Transverse colon (tissue), 3 donors: ENCODE results near the gene USP28.

Source experiments
- POLR2A ChIP-seq: fragments of 450-650 bp; IDR thresholded peaks from one replicate; pipeline ENCODE4 v1.6.1; 2016; ENCODE audit warnings: antibody characterized with exemption, mild to moderate bottlenecking, moderate library complexity
- TF ChIP-seq, protein P1 (sequence below), 5 experiments: fragments of 200-600 bp in 3 of 5; fragments of 450-650 bp in 2 of 5; sonication (generic) in 3 of 5; IDR thresholded peaks; 1 replicate in 2 of 5; 2 replicates in 3 of 5; pipeline ENCODE4 v1.5.1; 2016 to 2017; ENCODE audit warnings: antibody characterized with exemption in 5 of 5, inconsistent platforms in 3 of 5, mild to moderate bottlenecking in 2 of 5, moderate library complexity in 1 of 5

DNA sequence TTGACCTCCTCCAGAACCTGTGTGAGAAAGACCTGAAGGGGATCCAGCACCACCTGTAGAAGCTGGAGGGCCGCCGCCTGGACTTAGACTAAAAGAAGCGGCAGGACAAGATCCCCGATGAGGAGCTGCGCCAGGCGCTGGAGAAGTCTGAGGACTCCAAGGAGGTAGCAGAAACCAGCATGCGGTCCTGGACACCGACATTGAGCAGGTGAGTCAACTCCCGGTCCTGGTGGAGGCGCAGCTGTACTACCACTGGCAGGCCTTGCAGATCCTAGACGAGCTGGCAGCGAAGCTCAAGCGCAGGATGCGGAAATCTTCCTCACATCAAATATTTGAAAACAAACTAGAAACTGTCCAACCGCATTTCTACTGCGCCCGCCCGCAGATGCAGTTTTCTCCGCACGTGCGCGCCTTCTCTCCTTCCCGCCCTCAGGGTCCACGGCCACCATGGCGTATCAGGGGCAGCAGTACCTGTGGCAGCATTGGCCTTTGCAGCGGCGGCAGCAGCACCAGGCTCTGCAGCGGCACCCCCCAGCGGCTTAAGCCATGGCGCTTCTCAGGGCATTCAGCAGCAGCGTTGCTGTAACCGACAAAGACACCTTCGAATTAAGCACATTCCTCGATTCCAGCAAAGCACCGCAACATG is 85.6 kb downstream of the USP28 start:
- TF ChIP-seq, protein P1, sequence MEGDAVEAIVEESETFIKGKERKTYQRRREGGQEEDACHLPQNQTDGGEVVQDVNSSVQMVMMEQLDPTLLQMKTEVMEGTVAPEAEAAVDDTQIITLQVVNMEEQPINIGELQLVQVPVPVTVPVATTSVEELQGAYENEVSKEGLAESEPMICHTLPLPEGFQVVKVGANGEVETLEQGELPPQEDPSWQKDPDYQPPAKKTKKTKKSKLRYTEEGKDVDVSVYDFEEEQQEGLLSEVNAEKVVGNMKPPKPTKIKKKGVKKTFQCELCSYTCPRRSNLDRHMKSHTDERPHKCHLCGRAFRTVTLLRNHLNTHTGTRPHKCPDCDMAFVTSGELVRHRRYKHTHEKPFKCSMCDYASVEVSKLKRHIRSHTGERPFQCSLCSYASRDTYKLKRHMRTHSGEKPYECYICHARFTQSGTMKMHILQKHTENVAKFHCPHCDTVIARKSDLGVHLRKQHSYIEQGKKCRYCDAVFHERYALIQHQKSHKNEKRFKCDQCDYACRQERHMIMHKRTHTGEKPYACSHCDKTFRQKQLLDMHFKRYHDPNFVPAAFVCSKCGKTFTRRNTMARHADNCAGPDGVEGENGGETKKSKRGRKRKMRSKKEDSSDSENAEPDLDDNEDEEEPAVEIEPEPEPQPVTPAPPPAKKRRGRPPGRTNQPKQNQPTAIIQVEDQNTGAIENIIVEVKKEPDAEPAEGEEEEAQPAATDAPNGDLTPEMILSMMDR (IDR thresholded peaks at IDR 0.05), result no peak
- TF ChIP-seq POLR2A, result no peak
